Nephron (organoid): Measurements from ENCODE around the gene C12orf75.
A peak's percentile ranks its signal among the peaks of the same experiment; 100 is the strongest.
"Not testable (repeated sequence)": the region's sequence is repeated elsewhere in the genome, so short reads cannot be mapped to it uniquely, and the experiment has no call there.

Experiments used
- H3K27ac Mint-ChIP-seq, 3 experiments: 2 replicates each; pipeline ENCODE4 v1.8.0; 2020; ENCODE audit warnings: mixed read lengths in 3 of 3, mild to moderate bottlenecking in 2 of 3, moderate library complexity in 1 of 3
- H3K27me3 Mint-ChIP-seq: 2 replicates; pipeline ENCODE4 v1.8.0; 2021; ENCODE audit warnings: low read depth, mild to moderate bottlenecking, moderate library complexity, mixed read lengths
- H3K36me3 Mint-ChIP-seq: 2 replicates; pipeline ENCODE4 v1.8.0; 2020; ENCODE audit warnings: low read depth, mixed read lengths
- H3K4me1 Mint-ChIP-seq: 2 replicates; pipeline ENCODE4 v1.8.0; 2020; ENCODE audit warnings: mixed read lengths
- H3K4me3 Mint-ChIP-seq, 3 experiments: 2 replicates each; pipeline ENCODE4 v1.8.0; 2020; ENCODE audit warnings: mild to moderate bottlenecking in 3 of 3, mixed read lengths in 3 of 3, moderate library complexity in 2 of 3
- H3K9me3 Mint-ChIP-seq: 2 replicates; pipeline ENCODE4 v1.8.0; 2020; ENCODE audit warnings: mixed read lengths
- TF ChIP-seq, protein P1 (sequence below), 3 experiments: fragments of 200-600 bp; sonication (generic); IDR thresholded peaks; one replicate each; pipeline ENCODE4 v1.5.0; 2021; ENCODE audit warnings: antibody characterized with exemption in 3 of 3; ENCODE audit not compliant: unreplicated experiment in 3 of 3

Gene C12orf75

DNA sequence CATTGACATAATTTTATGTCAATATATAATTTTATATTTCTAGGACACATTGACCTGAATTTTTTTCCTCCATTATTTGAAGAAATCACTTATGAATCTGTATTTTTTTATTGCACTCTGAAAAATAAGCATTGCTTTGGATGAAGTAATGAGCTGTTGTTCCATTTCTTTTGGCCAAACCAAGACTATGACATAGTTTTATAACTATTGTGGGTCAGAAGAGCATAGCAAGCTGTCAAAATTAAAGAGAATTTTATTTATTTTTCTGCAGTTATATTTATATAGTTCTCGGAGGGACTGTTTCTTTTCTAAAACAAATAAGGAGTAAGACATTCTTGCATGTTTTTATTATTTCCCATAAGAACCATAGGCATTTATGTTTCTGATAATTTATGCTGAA is 8.5 kb downstream of the C12orf75 start:
- H3K36me3 Mint-ChIP-seq, result peaks cover 33% of the 10 kb centered on the region
- peak overlapping the region in 1 of 3 experiments; percentile 36 for H3K27ac Mint-ChIP-seq
- H3K4me1 Mint-ChIP-seq, result peaks cover 9% of the 10 kb centered on the region
- TF ChIP-seq, protein P1, sequence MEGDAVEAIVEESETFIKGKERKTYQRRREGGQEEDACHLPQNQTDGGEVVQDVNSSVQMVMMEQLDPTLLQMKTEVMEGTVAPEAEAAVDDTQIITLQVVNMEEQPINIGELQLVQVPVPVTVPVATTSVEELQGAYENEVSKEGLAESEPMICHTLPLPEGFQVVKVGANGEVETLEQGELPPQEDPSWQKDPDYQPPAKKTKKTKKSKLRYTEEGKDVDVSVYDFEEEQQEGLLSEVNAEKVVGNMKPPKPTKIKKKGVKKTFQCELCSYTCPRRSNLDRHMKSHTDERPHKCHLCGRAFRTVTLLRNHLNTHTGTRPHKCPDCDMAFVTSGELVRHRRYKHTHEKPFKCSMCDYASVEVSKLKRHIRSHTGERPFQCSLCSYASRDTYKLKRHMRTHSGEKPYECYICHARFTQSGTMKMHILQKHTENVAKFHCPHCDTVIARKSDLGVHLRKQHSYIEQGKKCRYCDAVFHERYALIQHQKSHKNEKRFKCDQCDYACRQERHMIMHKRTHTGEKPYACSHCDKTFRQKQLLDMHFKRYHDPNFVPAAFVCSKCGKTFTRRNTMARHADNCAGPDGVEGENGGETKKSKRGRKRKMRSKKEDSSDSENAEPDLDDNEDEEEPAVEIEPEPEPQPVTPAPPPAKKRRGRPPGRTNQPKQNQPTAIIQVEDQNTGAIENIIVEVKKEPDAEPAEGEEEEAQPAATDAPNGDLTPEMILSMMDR (IDR thresholded peaks at IDR 0.05; ENCODE audit: unreplicated experiment in 3 of 3), result no peak
- peaks cover 17% of the 10 kb centered on the region for H3K9me3 Mint-ChIP-seq
- H3K4me3 Mint-ChIP-seq, result no peak overlapping the region
- peaks cover 2% of the 10 kb centered on the region for H3K27me3 Mint-ChIP-seq

- no peaks in the 10 kb centered on the region for H3K27me3 Mint-ChIP-seq
- H3K36me3 Mint-ChIP-seq, result peaks cover 33% of the 10 kb centered on the region
- no peaks in the 10 kb centered on the region for H3K4me1 Mint-ChIP-seq
- no peak overlapping the region for H3K27ac Mint-ChIP-seq
- peaks cover 17% of the 10 kb centered on the region for H3K9me3 Mint-ChIP-seq
- no peak overlapping the region for H3K4me3 Mint-ChIP-seq
- TF ChIP-seq, protein P1 (IDR thresholded peaks at IDR 0.05; ENCODE audit: unreplicated experiment in 3 of 3), result no peak
Observed at GRCh38 chr12:105341010-105341409, 10.5 kb downstream of the C12orf75 start.

DNA sequence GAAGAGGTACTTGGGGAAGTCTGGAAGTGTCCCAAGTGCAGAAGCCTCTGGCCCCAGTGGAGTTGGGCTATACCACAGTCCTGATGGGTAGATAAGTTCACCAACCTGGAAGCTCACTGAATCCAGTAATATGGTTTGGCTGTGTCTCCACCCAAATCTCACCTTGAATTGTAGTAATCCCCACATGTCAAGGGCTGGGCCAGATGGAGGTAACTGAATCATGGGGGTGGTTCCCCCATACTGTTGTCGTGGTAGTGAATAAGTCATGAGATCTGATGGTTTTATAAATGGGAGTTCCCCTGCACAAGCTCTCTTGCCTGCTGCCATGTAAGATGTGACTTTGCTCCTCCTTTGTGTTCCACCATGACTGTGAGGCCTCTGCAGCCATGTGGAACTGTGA is 11.1 kb downstream of the C12orf75 start:
- H3K27ac Mint-ChIP-seq, H3K4me1 Mint-ChIP-seq, H3K4me3 Mint-ChIP-seq, H3K27me3 Mint-ChIP-seq: not testable (repeated sequence)
- Mint-ChIP-seq H3K9me3 (peaks cover 17% of the 10 kb centered on the region), H3K36me3 (peaks cover 32% of the 10 kb centered on the region)

DNA sequence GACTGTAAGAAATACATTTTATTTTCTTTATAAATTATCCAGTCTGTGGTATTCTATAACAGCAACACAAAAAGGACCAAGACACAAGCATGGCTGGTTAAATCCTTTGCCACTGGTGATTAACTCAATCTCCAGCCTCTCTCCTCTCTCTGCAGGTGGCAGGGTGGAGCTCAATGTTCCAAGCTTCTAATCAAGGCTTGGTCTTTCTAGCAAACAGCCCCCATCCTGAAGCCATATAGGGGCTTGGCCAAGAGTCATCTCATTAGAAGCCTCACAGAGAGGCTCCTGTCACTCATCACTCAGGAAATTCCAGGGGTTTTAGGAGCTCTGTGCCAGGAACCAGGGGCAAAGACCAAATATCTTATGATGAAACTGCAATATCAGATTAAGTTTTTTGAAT is 12.0 kb downstream of the C12orf75 start:
- Mint-ChIP-seq H3K4me3 (no peak overlapping the region), H3K36me3 (peaks cover 32% of the 10 kb centered on the region), H3K9me3 (peaks cover 17% of the 10 kb centered on the region), H3K27me3 (no peaks in the 10 kb centered on the region), H3K4me1 (no peaks in the 10 kb centered on the region), H3K27ac (no peak overlapping the region)
- TF ChIP-seq, protein P1 (IDR thresholded peaks at IDR 0.05; ENCODE audit: unreplicated experiment in 3 of 3), result no peak

- no peaks in the 10 kb centered on the region for H3K4me1 Mint-ChIP-seq
- H3K36me3 Mint-ChIP-seq, result peaks cover 27% of the 10 kb centered on the region
- no peak overlapping the region for H3K27ac Mint-ChIP-seq
- TF ChIP-seq, protein P1 (IDR thresholded peaks at IDR 0.05; ENCODE audit: unreplicated experiment in 3 of 3), result no peak
- peaks cover 17% of the 10 kb centered on the region for H3K9me3 Mint-ChIP-seq
- no peaks in the 10 kb centered on the region for H3K27me3 Mint-ChIP-seq
- H3K4me3 Mint-ChIP-seq, result no peak overlapping the region
Observed at GRCh38 chr12:105343836-105344235, 13.3 kb downstream of the C12orf75 start.

GRCh38 chr12:105347499-105347898 is 17.0 kb downstream of the C12orf75 start:
- H3K27me3 Mint-ChIP-seq, result no peaks in the 10 kb centered on the region
- H3K27ac Mint-ChIP-seq, result no peak overlapping the region
- H3K4me1 Mint-ChIP-seq, result peaks cover 7% of the 10 kb centered on the region
- peaks cover 13% of the 10 kb centered on the region for H3K36me3 Mint-ChIP-seq
- H3K9me3 Mint-ChIP-seq, result peaks cover under 1% of the 10 kb centered on the region
- TF ChIP-seq, protein P1 (IDR thresholded peaks at IDR 0.05; ENCODE audit: unreplicated experiment in 3 of 3), result no peak
- H3K4me3 Mint-ChIP-seq, result no peak overlapping the region
